GM08714 (cell line): ENCODE data around the gene ZNF248.

ENCODE experiments used
- H3K4me3 ChIP-seq: fragments of 200-500 bp; sonication (Bioruptor generic); 2 replicates; pipeline ENCODE4 v1.5.1; 2014; ENCODE audit warnings: mild to moderate bottlenecking, low read length, inconsistent platforms
- ZNF274 ChIP-seq: IDR thresholded peaks from 2 replicates; pipeline ENCODE4 v1.6.1; 2012; ENCODE audit warnings: mild to moderate bottlenecking, low read depth, low read length

The ZNF248 gene

DNA sequence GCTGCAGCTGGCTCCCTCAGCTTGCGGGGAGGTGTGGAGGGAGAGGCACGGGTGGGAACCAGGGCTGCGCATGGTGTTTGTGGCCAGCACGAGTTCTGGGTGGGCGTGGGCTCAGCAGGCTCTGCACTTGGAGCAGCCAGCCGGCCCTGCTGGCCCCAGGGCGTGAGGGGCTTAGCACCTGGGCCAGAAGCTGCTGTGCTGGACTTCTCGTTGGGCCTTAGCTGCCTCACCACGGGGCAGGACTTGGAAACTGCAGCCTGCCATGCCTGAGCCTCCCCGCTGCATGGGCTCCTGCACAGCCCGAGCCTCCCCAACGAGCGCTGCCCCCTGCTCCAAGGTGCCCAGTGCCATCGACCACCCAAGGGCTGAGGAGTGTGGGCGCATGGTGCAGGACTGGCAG lies 120.1 kb downstream of the ZNF248 start:
- no peak overlapping the region for H3K4me3 ChIP-seq
- no peak for TF ChIP-seq ZNF274

DNA sequence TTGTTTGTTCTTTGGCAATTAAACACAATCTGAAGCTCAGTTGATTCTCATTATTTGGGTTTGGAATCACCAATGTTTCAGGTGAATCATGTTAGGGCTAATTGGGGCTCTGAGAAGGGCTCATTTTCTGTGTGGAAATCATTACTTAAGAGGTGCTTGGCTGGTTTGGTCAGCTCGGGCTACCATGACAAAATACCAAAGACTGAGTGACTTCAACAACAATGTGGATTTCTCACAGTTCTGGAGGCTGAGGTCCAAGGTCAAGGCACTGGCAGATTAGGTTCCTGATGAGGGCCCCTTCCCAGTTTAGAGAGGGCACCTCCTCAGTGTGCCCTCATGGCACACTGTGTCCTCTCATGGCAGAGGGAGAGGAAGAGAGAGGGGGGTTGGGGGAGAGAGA lies 121.3 kb downstream of the ZNF248 start:
- H3K4me3 ChIP-seq = no peak overlapping the region
- TF ChIP-seq ZNF274 = no peak

DNA sequence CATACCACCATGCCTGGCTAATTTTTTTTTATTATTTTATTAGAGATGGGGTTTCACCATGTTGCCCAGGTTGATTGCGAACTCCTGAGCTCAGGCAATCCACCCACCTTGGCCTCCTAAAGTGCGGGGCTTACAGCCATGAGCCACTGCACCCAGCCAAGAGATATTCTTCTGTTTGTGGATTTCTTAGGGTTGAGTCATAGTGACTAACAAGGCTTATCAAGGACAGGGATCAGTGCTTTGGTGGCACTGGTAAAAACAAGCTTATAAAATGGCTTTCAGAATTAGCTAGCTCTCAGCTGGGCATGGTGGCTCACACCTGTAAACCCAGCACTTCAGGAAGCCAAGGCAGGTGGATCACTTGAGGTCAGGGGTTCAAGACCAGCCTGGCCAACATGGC lies 122.4 kb downstream of the ZNF248 start:
- no peak for TF ChIP-seq ZNF274
- H3K4me3 ChIP-seq = no peak overlapping the region
